Fibroblast of lung (primary cell): ENCODE data around the gene SOAT1. TPM values are rescaled to one million over a fixed set of nuclear protein-coding genes. Genes with fewer than 3 reads are reported as not detected.

Experiments used
- DNase-seq, 2 donors: peaks; one replicate each; pipeline versions ENCODE4 v3.0.0 to v3.0.0-alpha.2; 2010; ENCODE audit warnings: low read depth in 2 of 2
- H2AFZ ChIP-seq: 2 replicates; pipeline ENCODE4 v1.5.1; 2012; ENCODE audit warnings: low read length, control low read depth, inconsistent platforms
- H3K27ac ChIP-seq: 2 replicates; pipeline ENCODE4 v1.5.1; 2011; ENCODE audit warnings: low read length, control low read depth; ENCODE audit not compliant: insufficient read depth
- H3K27me3 ChIP-seq: 2 replicates; pipeline ENCODE4 v1.5.1; 2011; ENCODE audit warnings: mild to moderate bottlenecking, low read length; ENCODE audit not compliant: control insufficient read depth, insufficient read depth
- H3K36me3 ChIP-seq: 2 replicates; pipeline ENCODE4 v1.5.1; 2011; ENCODE audit warnings: low read length; ENCODE audit not compliant: control insufficient read depth, insufficient read depth
- H3K4me1 ChIP-seq: 2 replicates; pipeline ENCODE4 v1.5.1; 2011; ENCODE audit warnings: low read length; ENCODE audit not compliant: control insufficient read depth, insufficient read depth; ENCODE audit errors: extremely low read depth
- H3K4me2 ChIP-seq: 2 replicates; pipeline ENCODE4 v1.5.1; 2011; ENCODE audit warnings: low read length, control low read depth; ENCODE audit not compliant: insufficient read depth; ENCODE audit errors: extremely low read depth
- H3K4me3 ChIP-seq, 4 experiments: fragments of 200-600 bp in 1 of 4; sonication (generic) in 1 of 4; replicated peaks in 1 of 4; 2 replicates each; pipeline ENCODE4 v1.5.1; 2011 to 2016; ENCODE audit warnings: low read length in 4 of 4, low read depth in 3 of 4, mild to moderate bottlenecking in 3 of 4, control low read depth in 2 of 4, inconsistent platforms in 1 of 4, mixed read lengths in 1 of 4; ENCODE audit not compliant: insufficient read depth in 1 of 4; ENCODE audit errors: control extremely low read depth in 1 of 4
- H3K79me2 ChIP-seq: 2 replicates; pipeline ENCODE4 v1.5.1; 2012; ENCODE audit warnings: mild to moderate bottlenecking, low read length, inconsistent platforms; ENCODE audit not compliant: control insufficient read depth, insufficient read depth
- H3K9ac ChIP-seq: 2 replicates; pipeline ENCODE4 v1.5.1; 2011; ENCODE audit warnings: mild to moderate bottlenecking, low read length, control low read depth; ENCODE audit not compliant: insufficient read depth
- H3K9me3 ChIP-seq: 2 replicates; pipeline ENCODE4 v1.5.1; 2012; ENCODE audit warnings: low read depth, low read length; ENCODE audit not compliant: control insufficient read depth, insufficient read depth
- H4K20me1 ChIP-seq: 2 replicates; pipeline ENCODE4 v1.5.1; 2011; ENCODE audit warnings: low read length; ENCODE audit not compliant: control insufficient read depth, insufficient read depth; ENCODE audit errors: extremely low read depth
- EZH2 ChIP-seq: IDR thresholded peaks from 2 replicates; pipeline ENCODE4 v1.5.1; 2012; ENCODE audit warnings: low read length, control low read depth, mild to moderate bottlenecking; ENCODE audit errors: missing control alignments
- polyA plus RNA-seq, 2 donors: library from polyadenylated mRNA; depleted of rRNA in 1 of 2; stranded (reverse) in 1 of 2; unstranded in 1 of 2; fragments of >200 nt; gene quantifications; 2 replicates each; pipeline ENCODE4 v1.2.1, GENCODE V29; 2011 to 2012; ENCODE audit warnings: missing spikeins in 1 of 2
- total RNA-seq: library from RNA; depleted of rRNA; stranded (reverse); fragments of >200 nt; gene quantifications from 2 replicates; pipeline ENCODE4 v1.2.1, GENCODE V29; 2014
- TF ChIP-seq, protein P1 (sequence below), 2 donors: IDR thresholded peaks in 1 of 2; conservative IDR thresholded peaks in 1 of 2; 1 replicate in 1 of 2; 2 replicates in 1 of 2; pipeline ENCODE4 v1.5.1; 2011 to 2012; ENCODE audit warnings: low read length in 2 of 2, control low read depth in 1 of 2, inconsistent platforms in 1 of 2, low read depth in 1 of 2, mild to moderate bottlenecking in 1 of 2

The SOAT1 gene
- total and polyA plus RNA-seq, 2 donors (not counting 1 experiment from before 2014, with no cell fraction given) = 50.5 to 64.1 TPM

DNA sequence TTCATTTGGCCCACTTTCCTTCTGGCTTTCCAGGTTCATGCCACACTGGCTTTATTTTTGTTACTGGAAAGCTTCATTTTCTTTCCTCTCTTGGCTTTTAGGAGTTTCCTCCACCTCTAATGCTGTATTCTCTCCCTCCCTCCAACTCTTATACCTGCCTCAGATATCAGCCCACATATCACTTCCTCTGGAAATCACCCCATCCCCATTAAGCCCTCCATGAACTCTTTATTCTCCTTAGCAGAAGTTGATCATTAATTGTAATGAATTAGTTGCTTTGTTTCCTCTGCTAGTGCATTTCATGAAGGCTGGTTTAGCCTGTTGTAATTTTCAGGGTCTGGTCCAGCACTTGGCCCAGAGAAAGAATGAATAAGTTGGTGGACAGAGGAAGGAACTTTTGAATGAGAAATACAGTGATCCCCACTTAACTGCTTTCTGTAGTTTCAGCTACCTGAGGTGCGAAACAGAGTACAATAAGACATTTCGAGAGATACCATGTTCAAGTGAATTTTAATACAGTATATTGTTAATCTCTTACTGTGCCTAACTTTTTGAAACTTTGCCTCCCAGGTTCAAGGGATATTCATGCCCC is 1.7 kb downstream of the SOAT1 start:
- Histone ChIP-seq H2AFZ (no peak overlapping the region), H3K36me3 (peaks cover 2% of the 10 kb centered on the region), H3K4me1 (no peaks in the 10 kb centered on the region), H3K4me2 (peak overlapping the region; percentile 20), H3K79me2 (peaks cover 39% of the 10 kb centered on the region), H3K9ac (no peak overlapping the region), H4K20me1 (no peaks in the 10 kb centered on the region), H3K27ac (peak overlapping the region; percentile 85), H3K27me3 (no peaks in the 10 kb centered on the region), H3K9me3 (no peaks in the 10 kb centered on the region), H3K4me3 (peak overlapping the region; percentile 83 to 95 (median 90))
- no peak for TF ChIP-seq EZH2
- TF ChIP-seq, protein P1, sequence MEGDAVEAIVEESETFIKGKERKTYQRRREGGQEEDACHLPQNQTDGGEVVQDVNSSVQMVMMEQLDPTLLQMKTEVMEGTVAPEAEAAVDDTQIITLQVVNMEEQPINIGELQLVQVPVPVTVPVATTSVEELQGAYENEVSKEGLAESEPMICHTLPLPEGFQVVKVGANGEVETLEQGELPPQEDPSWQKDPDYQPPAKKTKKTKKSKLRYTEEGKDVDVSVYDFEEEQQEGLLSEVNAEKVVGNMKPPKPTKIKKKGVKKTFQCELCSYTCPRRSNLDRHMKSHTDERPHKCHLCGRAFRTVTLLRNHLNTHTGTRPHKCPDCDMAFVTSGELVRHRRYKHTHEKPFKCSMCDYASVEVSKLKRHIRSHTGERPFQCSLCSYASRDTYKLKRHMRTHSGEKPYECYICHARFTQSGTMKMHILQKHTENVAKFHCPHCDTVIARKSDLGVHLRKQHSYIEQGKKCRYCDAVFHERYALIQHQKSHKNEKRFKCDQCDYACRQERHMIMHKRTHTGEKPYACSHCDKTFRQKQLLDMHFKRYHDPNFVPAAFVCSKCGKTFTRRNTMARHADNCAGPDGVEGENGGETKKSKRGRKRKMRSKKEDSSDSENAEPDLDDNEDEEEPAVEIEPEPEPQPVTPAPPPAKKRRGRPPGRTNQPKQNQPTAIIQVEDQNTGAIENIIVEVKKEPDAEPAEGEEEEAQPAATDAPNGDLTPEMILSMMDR (conservative IDR thresholded peaks at IDR 0.05 in 1 of 2, IDR thresholded peaks at IDR 0.05 in 1 of 2; ENCODE audit: low read depth in 1 of 2, low read length in 2 of 2) = no peak
- DNase-seq = no peak

- peaks cover 2% of the 10 kb centered on the region for H3K36me3 ChIP-seq
- H3K4me2 ChIP-seq = no peak overlapping the region
- no peaks in the 10 kb centered on the region for H3K4me1 ChIP-seq
- H4K20me1 ChIP-seq = no peaks in the 10 kb centered on the region
- H3K27me3 ChIP-seq = no peaks in the 10 kb centered on the region
- H3K4me3 ChIP-seq = no peak overlapping the region
- H3K79me2 ChIP-seq = peaks cover 47% of the 10 kb centered on the region
- no peak for TF ChIP-seq EZH2
- TF ChIP-seq, protein P1 (conservative IDR thresholded peaks at IDR 0.05 in 1 of 2, IDR thresholded peaks at IDR 0.05 in 1 of 2; ENCODE audit: low read depth in 1 of 2, low read length in 2 of 2) = no peak
- H3K9me3 ChIP-seq = no peaks in the 10 kb centered on the region
- no peak overlapping the region for H2AFZ ChIP-seq
- H3K9ac ChIP-seq = no peak overlapping the region
- no peak overlapping the region for H3K27ac ChIP-seq
- DNase-seq = no peak
Observed at GRCh38 chr1:179296356-179297104, 2.9 kb downstream of the SOAT1 start.

GRCh38 chr1:179297105-179297378 is 3.4 kb downstream of the SOAT1 start:
- H3K9ac ChIP-seq = no peak overlapping the region
- no peaks in the 10 kb centered on the region for H3K9me3 ChIP-seq
- H3K27ac ChIP-seq = no peak overlapping the region
- no peaks in the 10 kb centered on the region for H3K4me1 ChIP-seq
- peaks cover 2% of the 10 kb centered on the region for H3K36me3 ChIP-seq
- no peaks in the 10 kb centered on the region for H3K27me3 ChIP-seq
- TF ChIP-seq EZH2 = no peak
- TF ChIP-seq, protein P1 (conservative IDR thresholded peaks at IDR 0.05 in 1 of 2, IDR thresholded peaks at IDR 0.05 in 1 of 2; ENCODE audit: low read depth in 1 of 2, low read length in 2 of 2) = no peak
- H3K4me2 ChIP-seq = no peak overlapping the region
- H2AFZ ChIP-seq = no peak overlapping the region
- H3K79me2 ChIP-seq = peaks cover 51% of the 10 kb centered on the region
- H4K20me1 ChIP-seq = no peaks in the 10 kb centered on the region
- H3K4me3 ChIP-seq = no peak overlapping the region
- DNase-seq = no peak
